Stimulated activated CD4-positive, alpha-beta T cell treated with anti-CD3 and anti-CD28 coated beads, Interleukin-15, amount 100 ng/mL, for 1 hour (primary cell): ENCODE results near the gene SEC14L1.

Source experiments
- DNase-seq, 2 donors: peaks; one replicate each; pipeline ENCODE4 v3.0.0-alpha.2; 2020; ENCODE audit warnings: low read depth in 1 of 2, low spot score in 1 of 2

SEC14L1 gene

DNA sequence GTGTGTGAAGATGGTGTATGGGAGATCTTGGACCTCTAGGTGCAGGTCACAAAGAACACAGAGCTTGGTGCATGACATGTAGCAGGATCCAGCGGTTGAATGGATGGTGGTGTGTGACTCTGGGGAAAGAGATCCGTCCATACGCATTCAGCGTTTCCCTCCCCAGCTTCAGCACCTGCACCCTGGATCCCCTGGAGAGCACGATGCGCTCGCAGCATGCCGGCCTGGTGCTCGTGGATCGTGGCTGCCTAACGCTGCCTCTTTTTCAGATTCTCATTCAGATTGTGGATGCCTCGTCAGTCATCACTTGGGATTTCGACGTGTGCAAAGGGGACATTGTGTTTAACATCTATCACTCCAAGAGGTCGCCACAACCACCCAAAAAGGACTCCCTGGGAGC lies 70.9 kb downstream of the SEC14L1 start:
- DNase-seq: no peak

DNA sequence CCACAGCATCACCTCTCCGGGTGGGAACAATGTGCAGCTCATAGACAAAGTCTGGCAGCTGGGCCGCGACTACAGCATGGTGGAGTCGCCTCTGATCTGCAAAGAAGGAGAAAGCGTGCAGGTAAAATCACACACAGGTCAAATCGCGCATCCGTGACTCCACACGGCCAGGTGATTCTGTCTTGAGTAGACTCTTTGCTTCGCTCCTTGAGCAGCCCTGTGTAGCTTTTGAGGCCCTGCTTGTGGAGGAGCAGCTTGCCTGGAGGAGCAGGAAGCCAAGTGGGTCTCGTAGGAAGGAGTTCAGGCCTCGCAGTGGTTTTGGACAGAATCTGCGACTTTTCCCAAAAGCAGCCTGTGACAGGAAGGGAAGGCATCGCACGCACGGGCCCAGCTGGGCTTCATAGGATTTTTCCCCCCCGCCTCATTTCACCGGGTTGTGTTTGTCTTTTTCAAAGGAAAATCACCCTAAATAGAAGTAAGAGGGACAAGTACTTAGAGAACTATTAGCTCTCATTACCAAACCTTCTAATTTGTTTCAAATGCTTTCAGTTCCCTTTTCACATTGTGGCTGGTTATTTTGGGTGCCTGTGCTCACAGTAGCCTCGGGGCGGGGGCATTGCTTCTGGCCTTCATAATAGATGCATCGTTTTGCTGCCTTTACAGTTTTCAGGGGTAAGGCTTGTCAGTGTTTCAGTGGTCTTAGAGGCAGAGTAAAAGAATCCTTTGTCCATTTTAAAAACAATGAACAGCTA lies 71.5 kb downstream of the SEC14L1 start:
- DNase-seq: no peak

DNA sequence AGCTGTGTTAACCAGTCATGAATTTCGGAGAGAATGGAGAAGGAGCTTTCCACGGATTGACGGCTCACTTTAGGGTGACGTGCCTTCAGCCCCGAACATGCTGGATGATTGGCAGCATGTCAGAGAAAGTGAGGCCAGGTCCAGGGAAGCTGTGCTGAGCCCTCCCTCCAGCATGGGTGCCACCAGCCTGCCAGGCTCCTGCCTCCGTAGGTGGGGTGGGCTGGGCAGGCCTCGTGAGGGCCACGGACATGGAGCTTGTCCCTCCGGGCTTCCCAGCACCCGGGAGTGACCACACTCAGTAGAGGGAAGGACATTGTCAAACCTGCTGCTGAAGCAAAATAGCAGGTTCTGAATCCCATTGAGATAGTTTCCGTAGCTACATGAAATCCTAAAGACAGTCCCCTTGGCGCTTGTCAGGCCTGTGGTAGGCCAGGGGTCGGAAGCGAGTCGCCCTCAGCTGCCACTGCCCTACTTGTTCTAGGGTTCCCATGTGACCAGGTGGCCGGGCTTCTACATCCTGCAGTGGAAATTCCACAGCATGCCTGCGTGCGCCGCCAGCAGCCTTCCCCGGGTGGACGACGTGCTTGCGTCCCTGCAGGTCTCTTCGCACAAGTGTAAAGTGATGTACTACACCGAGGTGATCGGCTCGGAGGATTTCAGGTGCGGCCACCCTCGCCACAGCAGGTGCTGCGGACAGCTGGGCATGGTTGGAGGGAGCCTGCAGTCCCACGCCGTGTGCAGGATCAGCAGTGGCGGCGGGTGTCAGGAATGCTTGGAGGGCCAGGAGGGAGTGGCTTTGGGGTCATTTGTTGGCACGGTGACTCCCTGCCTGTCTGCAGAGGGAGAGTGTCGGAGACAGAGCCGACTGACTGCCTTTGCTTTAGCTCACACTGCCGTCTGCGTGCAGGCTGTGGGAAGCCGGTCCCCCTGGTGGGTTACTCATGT lies 72.3 kb downstream of the SEC14L1 start:
- no peak for DNase-seq

DNA sequence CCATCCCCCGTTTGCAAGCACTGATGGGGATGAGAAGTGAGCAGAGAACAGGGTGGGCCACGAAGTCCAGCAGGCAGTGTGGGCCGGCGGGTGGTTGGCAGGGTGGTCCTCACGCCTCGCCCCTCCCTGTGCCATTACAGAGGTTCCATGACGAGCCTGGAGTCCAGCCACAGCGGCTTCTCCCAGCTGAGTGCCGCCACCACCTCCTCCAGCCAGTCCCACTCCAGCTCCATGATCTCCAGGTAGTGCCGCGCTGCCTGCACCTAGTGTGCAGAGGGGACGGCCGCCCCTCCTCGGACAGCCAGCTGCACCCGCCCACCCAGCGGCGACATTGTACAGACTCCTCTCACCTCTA lies 73.0 kb downstream of the SEC14L1 start:
- DNase-seq: no peak

DNA sequence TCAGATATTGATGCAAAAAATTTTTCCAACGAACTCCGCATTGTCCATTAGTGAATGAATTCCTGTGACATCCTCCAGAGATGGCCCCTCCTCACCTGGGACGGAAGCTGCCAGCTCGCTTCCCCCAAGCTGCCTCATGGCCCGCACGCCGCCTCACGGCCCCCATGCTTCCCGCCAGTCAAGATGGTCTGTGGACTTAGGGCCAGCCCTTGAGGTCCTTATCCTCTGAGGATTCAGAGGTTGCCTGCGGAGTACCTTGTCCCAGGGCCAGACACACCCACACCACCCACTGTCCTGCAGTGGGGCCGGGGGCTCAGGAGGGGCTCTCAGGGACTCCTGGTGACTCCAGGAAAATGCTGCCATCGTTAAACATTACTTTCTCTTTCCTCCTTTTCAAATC lies 73.6 kb downstream of the SEC14L1 start:
- no peak for DNase-seq

DNA sequence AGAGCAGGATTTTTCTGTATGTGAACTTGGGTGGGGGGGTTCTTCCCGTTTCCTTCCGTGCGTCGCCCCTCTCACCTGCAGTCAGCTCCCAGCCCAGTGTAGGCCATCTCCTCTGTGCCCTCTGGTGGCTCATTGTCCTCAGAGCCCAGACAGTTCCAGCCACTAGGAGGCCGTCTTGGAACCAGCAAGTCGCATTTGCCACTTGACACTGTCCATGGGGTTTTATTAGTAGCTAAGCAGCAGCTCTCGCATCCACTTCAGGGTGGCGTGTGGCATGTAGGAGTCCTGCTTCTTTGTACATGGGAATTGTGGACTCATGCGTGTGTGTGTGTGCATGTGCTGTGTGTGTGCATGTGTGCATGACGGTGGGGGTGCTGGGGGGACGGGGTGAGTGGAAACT lies 74.0 kb downstream of the SEC14L1 start:
- no peak for DNase-seq

DNA sequence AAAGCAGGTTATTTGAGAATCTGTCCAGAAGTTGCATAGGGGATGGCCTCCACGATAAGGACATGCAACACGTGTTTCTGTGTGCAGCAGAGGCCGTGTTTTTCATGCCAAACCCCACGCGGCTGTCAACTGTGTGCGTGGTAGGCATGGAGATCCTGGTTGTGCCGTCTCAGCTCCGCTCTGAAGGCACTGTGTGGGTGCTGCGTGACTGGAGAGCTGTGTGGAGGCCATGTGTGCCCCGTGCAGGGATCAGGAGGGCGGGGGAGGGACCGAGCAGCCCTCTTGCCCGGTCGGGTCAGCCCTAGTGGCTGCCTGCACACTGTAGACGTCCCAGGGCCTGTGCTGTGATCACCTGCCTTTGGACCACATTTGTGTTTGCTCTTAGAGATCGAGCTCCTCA lies 74.5 kb downstream of the SEC14L1 start:
- DNase-seq: no peak

DNA sequence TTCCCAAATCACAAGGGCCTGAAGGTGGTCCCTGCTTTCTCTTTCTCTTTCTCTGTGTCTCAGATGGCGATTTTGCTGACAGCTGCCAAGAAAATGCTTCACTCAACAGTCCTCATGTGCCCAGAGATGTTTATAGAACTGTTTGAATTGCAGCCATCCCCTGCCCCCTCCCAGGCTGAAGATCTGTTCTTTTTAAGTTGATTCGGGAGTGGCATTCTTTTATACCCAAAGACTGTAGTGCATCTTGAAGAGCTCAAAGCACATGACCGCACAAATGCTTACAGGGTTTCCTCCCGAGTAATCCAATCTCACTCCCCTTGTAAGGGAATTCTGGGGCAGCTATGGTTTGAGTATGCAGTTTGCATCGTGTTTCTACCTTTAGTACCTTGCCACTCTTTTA lies 75.7 kb downstream of the SEC14L1 start:
- no peak for DNase-seq

DNA sequence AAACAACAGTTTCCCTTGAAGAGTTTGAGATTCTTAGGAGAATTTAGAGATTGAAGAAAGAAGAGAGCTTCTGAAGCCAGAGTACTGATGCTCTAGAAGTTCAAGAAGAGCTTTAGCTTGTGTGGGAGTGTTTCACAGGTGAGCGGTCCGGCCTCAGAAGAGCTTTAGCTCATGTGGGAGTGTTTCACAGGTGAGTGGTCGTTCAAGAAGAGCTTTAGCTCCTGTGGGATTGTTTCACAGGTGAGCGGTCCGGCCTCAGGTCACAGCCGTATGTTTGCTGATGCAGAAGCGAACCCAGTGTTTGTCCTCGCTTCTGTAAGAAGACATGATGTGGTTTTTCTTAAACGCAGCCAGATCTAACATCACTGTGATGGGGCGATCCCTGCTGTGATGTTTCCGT lies 76.4 kb downstream of the SEC14L1 start:
- no peak for DNase-seq

DNA sequence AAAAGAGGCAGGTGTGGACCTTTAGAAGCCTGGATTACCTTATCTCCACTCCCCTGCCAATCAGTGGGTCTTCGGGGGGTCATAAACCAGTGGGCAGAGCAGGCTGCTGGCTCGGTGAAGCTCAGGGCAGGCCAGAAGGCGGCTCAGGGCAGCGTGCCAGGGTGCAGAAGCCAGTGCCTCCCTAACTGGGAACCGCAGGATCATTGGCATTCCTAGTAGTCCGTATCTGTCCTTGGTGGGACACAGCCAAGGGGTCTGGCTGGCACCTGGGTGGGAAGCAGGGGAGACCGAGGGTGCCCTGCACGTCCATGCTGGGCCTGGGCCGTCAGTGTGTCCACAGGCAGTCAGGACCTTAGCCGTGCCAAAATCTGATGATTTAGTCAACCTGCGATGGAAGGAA lies 76.8 kb downstream of the SEC14L1 start:
- DNase-seq: no peak

DNA sequence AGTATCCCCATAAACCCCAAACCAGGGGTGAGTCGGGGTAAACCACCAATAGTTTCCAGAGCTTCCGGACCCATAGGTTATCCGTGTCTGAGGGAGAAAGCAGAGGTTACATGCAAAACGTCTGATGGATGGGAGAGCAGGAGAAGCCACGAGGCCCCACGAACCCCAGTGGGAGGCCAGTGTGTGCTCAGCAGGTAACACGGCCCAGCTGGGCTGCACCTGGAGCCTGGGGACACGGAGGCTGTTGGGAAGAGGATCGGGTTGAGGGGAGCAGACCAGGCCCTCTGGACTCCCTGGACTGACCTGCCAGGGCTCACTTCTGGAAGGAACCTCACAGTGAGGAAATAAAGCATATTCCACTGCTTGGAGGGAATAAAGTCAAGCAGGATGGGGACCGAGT lies 78.1 kb downstream of the SEC14L1 start:
- DNase-seq: no peak

DNA sequence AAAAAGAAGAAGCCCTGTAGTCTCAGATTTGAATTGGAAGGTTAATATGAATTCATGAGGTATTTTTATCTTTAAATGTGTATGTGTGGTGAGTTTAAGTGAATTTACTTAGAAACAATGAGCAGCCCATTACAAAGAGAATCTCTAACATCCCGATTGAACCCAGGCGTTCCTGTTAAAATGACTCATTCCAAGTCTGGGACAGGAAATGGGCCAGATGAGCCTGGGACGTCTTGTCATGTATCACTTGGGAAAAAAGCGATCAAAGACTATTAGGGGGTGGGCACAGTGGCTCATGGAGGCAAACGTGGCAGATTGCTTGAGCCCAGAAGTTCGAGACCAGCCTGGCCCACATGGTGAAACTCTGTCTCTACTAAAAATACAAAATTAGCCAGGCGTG lies 81.6 kb downstream of the SEC14L1 start:
- DNase-seq: no peak

DNA sequence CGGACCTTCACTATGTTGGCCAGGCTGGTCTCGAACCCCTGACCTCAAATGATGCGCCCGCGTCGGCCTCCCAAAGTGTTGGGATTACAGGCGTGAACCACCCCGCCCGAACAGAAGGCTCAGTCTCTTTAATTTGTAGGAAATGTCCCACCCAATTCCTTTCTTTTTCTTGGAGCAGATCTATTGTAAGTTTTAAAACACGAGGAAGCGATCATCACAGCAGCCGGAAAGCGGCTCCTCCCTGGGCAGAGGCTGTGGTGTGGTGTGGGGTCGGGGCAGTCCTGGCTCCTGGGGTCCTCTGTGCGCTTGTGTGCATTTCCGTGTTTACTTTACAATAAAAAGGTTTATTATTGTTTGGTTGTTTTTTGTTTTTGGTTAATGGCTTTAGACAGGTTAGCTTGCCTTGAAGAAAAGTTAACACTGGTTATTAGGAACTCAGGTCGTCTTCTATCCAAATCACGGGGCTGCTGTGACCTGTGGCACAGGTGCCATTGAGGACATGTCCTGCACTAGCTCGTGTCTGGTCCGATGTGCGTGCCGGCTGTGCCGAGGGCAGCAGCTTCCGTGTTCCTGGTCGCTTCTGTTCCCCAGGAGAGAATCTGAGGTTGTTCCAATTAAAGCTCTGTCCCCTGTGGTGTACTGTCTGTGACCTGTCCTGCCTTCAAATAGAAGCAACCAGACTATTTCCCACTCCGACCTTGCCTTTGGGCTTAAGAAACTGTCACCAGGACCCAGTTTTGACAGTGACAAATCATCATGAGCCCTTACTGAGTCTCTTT lies 83.1 kb downstream of the SEC14L1 start:
- no peak for DNase-seq

DNA sequence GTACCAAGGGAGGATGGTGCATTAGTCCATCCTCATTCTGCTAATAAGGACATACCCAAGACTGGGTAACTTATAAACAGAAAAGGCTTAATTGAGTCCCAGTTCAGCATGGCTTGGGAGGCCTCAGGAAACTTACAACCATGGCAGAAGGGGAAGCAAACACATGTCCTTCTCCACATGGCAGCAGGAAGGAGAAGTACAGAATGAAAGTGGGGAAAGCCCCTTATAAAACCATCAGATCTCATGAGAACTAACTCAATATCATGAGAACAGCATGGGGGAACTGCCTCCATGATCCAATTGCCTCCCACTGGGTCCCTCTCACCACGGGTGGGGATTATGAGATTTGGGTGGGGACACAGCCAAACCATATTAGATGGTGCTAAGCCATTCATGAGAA lies 84.5 kb downstream of the SEC14L1 start:
- no peak for DNase-seq

DNA sequence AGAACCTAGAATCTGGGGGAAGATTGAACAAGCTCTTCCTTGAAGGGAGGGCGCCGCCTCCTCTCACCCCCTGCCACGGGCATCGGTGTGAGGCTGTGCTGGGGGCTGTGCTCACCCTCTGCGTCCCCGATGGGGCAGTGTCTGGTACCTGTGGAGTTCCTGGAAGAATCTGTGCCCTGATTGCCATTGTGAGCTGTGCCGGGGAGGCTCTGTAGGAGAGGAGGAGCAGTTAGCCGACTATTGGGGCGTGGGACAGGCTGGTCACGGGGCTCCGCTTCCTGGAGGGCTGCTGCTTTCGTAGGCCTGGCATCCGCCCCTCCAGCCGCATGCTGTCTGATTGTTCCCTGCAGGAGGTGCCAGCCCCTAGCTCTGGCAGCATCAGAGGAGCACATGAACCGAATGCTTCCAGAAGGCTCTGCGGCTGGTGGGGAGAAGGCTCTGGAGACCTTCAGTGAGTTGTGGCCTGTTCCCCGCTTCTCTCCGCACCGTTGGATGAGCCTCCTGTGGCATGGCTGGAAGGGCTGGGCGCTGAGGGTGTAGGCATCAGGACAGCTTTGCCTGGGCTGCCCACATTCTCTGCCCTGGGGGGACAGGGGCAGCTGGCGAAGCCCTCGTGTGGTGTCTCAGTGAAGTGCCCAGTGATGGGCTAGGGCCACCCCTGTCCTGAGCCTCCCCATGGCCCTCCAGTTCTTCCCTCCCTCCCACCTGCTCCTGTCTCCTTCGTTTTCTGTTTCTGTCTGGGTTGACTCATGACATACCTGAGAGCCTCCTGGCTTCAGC lies 86.9 kb downstream of the SEC14L1 start:
- DNase-seq: no peak

DNA sequence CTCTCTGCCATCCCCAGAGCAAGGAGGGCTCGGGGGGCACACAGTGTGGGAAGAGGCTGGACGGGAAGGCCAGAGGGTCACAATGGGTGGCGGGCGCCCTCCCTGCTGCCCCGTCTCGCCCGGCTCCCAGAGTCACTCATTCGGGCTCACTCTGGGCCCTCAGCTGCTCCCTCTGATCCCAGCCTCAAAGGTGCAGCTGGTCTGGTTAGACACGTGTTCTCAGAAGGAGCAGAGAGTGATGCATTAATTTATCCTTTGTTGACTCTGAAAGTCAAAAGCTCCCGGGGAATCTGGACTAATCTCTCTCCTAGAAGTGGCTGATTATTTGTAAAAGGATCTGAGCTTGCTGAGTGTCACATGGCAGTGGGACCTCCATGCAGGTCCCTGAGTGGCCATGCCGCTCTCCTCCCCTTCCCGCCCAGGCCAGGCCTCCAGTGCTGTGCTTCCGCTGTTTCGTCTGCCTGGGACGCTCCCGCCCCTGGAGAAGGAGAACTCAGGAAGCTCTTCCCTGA lies 87.5 kb downstream of the SEC14L1 start:
- DNase-seq: no peak

DNA sequence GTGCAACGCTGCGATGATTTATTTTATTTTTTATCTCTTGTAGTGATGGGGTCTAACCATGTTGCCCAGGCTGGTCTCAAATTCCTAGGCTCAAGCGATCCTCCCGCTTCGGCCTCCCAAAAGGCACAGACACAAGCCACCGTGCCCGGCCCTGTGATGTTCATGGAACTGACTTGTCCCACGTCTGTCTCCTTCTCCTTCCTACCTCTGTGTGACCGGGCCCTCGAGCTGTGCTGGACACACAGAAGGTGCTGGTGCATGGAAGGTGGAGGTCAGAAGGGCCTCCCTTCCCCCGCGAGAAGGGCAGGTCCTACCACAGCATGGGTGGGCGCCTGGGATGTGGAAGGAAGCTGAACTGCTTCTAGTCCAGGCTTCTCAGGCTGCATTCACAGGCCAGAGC lies 88.0 kb downstream of the SEC14L1 start:
- no peak for DNase-seq

DNA sequence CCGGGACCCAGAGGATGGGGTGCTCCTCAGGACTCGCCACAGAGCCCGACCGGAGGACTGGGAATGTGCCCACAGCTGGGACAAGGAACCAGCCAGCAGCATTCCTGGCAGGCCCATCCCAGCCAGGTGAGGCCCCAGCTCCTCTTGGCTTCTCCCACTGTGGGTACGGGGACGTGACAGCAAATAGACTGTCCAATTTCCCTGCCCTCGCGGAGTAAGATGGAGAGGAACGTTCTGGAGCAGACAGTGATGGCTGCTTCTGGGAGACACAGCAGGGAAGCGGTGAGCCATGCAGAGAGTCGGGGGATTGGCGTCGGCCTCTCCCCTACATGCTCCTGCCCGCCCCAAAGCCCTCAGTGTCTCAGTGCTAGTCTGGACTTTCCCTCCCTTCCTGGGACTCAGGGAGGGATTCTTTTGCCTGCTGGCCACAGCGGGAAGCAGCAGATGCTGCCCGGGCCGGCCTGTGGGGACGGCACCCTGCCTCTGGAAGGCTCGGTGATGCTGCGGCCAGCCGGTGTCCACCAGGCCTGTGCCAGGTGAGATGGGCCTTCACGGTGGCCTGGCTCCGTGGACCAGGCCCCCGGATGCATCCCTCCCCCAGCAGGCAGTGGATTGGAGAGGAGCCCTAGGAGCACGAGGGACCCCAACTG lies 89.1 kb downstream of the SEC14L1 start:
- no peak for DNase-seq

DNA sequence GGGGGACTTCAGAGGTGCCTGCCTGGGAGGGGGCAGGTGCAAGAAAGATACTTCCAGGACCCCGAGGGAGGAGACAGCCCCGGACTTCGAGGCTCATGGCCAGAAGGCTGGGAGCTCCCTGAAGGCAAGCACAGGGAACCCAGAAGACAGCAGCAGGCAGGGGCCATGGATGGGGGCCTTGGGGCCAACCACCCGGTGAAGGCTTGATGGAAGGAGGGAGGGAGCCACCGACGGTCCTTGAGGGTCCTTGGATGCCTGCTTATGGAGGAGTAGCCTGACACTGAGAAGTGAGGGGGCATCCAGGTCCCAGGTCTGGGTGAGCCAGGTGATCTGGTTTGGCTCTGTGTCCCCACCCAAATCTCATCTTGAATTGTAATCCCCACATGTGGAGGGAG lies 89.7 kb downstream of the SEC14L1 start:
- DNase-seq: no peak
